IMR-90 (cell line): ENCODE data around the gene MBLAC2. TPM values are rescaled to one million over a fixed set of nuclear protein-coding genes. Genes with fewer than 3 reads are reported as not detected.
A peak's percentile ranks its signal among the peaks of the same experiment; 100 is the strongest.

Source experiments
- ATAC-seq: fragments of 200-7000 bp; cut with Tn5 transposase; 2 replicates; pipeline ENCODE4 v1.9.1; 2020; ENCODE audit warnings: low read depth, mild to moderate bottlenecking, moderate library complexity
- BruUV-seq: library from RNA; stranded (reverse); fragments of 400-500 nt; replicated peaks from 2 replicates; lab custom pipeline; 2021; lab: Mats Ljungman, UMichigan
- CTCF ChIA-PET: fragments of 300-600 bp; formaldehyde crosslinking; extraction: SDS; loops from one replicate; lab custom pipeline; 2021; ENCODE audit warnings: antibody characterized with exemption; lab: Yijun Ruan, JAX
- POLR2A ChIA-PET: fragments of 300-600 bp; sonication (Branson Sonifier 250); formaldehyde crosslinking; loops from one replicate; lab custom pipeline; 2022; ENCODE audit warnings: antibody characterized with exemption; ENCODE audit not compliant: unreplicated experiment; lab: Charles Lee
- DNase-seq: peaks from one replicate; pipeline ENCODE4 v3.0.0; 2013
- H2AFZ ChIP-seq: replicated peaks from 2 replicates; pipeline ENCODE3; 2013; ENCODE audit warnings: low read length, mild to moderate bottlenecking; ENCODE audit not compliant: poor library complexity
- H2AK5ac ChIP-seq: 2 replicates; pipeline ENCODE4 v1.6.1; 2013; ENCODE audit warnings: low read depth, low read length, inconsistent platforms
- H2AK9ac ChIP-seq: replicated peaks from 2 replicates; pipeline ENCODE3; 2013; ENCODE audit warnings: mild to moderate bottlenecking, low read depth, low read length, moderate library complexity; ENCODE audit not compliant: poor library complexity
- H2BK120ac ChIP-seq: 2 replicates; pipeline ENCODE4 v1.6.1; 2013; ENCODE audit warnings: low read depth, low read length, inconsistent platforms
- H2BK15ac ChIP-seq: 3 replicates; pipeline ENCODE4 v1.6.1; 2013; ENCODE audit warnings: low read depth, low read length, inconsistent platforms
- H2BK20ac ChIP-seq: 2 replicates; pipeline ENCODE4 v1.6.1; 2013; ENCODE audit warnings: low read depth, mild to moderate bottlenecking, inconsistent platforms, low read length, moderate library complexity
- H2BK5ac ChIP-seq: 2 replicates; pipeline ENCODE4 v1.6.1; 2013; ENCODE audit warnings: mild to moderate bottlenecking, low read depth, low read length, inconsistent platforms; ENCODE audit not compliant: poor library complexity, severe bottlenecking
- H3K14ac ChIP-seq: replicated peaks from 2 replicates; pipeline ENCODE4 v1.6.1; 2013; ENCODE audit warnings: low read depth, low read length, inconsistent platforms
- H3K18ac ChIP-seq: 2 replicates; pipeline ENCODE4 v1.6.1; 2013; ENCODE audit warnings: low read depth, low read length, control low read depth
- H3K23ac ChIP-seq: 2 replicates; pipeline ENCODE4 v1.6.1; 2013; ENCODE audit warnings: low read depth, low read length, inconsistent platforms
- H3K27ac ChIP-seq: 2 replicates; pipeline ENCODE4 v1.5.1; 2013; ENCODE audit warnings: mild to moderate bottlenecking, control low read depth, low read length; ENCODE audit not compliant: insufficient read depth
- H3K27me3 ChIP-seq: 2 replicates; pipeline ENCODE4 v1.6.1; 2013; ENCODE audit warnings: low read length; ENCODE audit not compliant: control insufficient read depth, insufficient read depth
- H3K36me3 ChIP-seq: 2 replicates; pipeline ENCODE4 v1.6.1; 2013; ENCODE audit warnings: low read length, mixed read lengths; ENCODE audit not compliant: control insufficient read depth, insufficient read depth
- H3K4ac ChIP-seq: 2 replicates; pipeline ENCODE4 v1.6.1; 2013; ENCODE audit warnings: low read depth, low read length, inconsistent platforms
- H3K4me1 ChIP-seq: 2 replicates; pipeline ENCODE4 v1.6.1; 2013; ENCODE audit warnings: low read length, mixed read lengths; ENCODE audit not compliant: control insufficient read depth, insufficient read depth
- H3K4me2 ChIP-seq: 2 replicates; pipeline ENCODE4 v1.6.1; 2013; ENCODE audit warnings: low read depth, mild to moderate bottlenecking, control low read depth, low read length, moderate library complexity
- H3K4me3 ChIP-seq: 2 replicates; pipeline ENCODE4 v1.5.1; 2013; ENCODE audit warnings: low read depth, mild to moderate bottlenecking, control low read depth, low read length, moderate library complexity; ENCODE audit not compliant: insufficient read depth
- H3K56ac ChIP-seq: 2 replicates; pipeline ENCODE4 v1.6.1; 2013; ENCODE audit warnings: low read length, inconsistent platforms; ENCODE audit not compliant: insufficient read depth; ENCODE audit errors: extremely low read depth
- H3K79me1 ChIP-seq, 2 experiments: 2 replicates each; pipeline ENCODE4 v1.6.1; 2013; ENCODE audit warnings: low read length in 2 of 2, inconsistent platforms in 1 of 2, low read depth in 1 of 2
- H3K9ac ChIP-seq: 2 replicates; pipeline ENCODE4 v1.6.1; 2013; ENCODE audit warnings: low read depth, low read length, control low read depth
- H3K9me1 ChIP-seq: 2 replicates; pipeline ENCODE4 v1.6.1; 2013; ENCODE audit warnings: low read length, inconsistent platforms; ENCODE audit not compliant: insufficient read depth
- H3K9me3 ChIP-seq: 2 replicates; pipeline ENCODE4 v1.6.1; 2013; ENCODE audit warnings: low read length; ENCODE audit not compliant: control insufficient read depth, insufficient read depth
- H4K20me1 ChIP-seq: 2 replicates; pipeline ENCODE4 v1.6.1; 2013; ENCODE audit warnings: low read length, inconsistent platforms; ENCODE audit not compliant: insufficient read depth
- H4K5ac ChIP-seq: 2 replicates; pipeline ENCODE4 v1.6.1; 2013; ENCODE audit warnings: mild to moderate bottlenecking, low read depth, low read length, control low read depth
- H4K8ac ChIP-seq, 2 experiments: 2 replicates each; pipeline ENCODE4 v1.6.1; 2013; ENCODE audit warnings: low read depth in 2 of 2, low read length in 2 of 2, control low read depth in 1 of 2, inconsistent platforms in 1 of 2
- H4K91ac ChIP-seq: 2 replicates; pipeline ENCODE4 v1.6.1; 2013; ENCODE audit warnings: low read depth, low read length, inconsistent platforms; ENCODE audit not compliant: insufficient read depth
- CHD1 ChIP-seq: IDR thresholded peaks from 2 replicates; pipeline ENCODE4 v1.6.1; 2012; ENCODE audit warnings: low read depth, low read length, improper control_type of control experiment
- CTCF ChIP-seq: conservative IDR thresholded peaks from 2 replicates; pipeline ENCODE4 v1.5.1; 2012; ENCODE audit warnings: mild to moderate bottlenecking, low read depth, low read length, improper control_type of control experiment
- FOS ChIP-seq: fragments of 150-350 bp; IDR thresholded peaks from 2 replicates; pipeline ENCODE4 v1.6.1; 2016; ENCODE audit warnings: low read depth, low read length
- MAFK ChIP-seq: IDR thresholded peaks from 2 replicates; pipeline ENCODE4 v1.6.1; 2012; ENCODE audit warnings: low read depth, low read length, improper control_type of control experiment
- WGBS, 2 experiments: methylation state at CpG; one replicate each; pipeline versions ENCODE4 v1.1.5 to v1.1.7; 2013; ENCODE audit warnings: missing lambda C conversion rate in 2 of 2; ENCODE audit not compliant: insufficient read length in 1 of 2; ENCODE audit errors: extremely low coverage in 2 of 2; 5-methylcytosine and 5-hydroxymethylcytosine counted together
- dilution Hi-C: fragments of 300-500 bp; cut with HindIII; formaldehyde crosslinking; loops from one replicate; pipeline ENCODE4 v1.14.3; 2018; ENCODE audit warnings: low sequenced_read_pairs; ENCODE audit not compliant: unreplicated experiment
- in situ Hi-C: fragments of 300-500 bp; cut with MboI; formaldehyde crosslinking; loops from 3 replicates; pipeline ENCODE4 v1.14.3; 2019; ENCODE audit warnings: low sequenced_read_pairs, inconsistent platforms, mixed read lengths
- intact Hi-C: fragments of 100-400 bp; cut with micrococcal nuclease; formaldehyde crosslinking; loops from 2 replicates; pipeline ENCODE4 v1.10.0; 2022
- polyA plus RNA-seq, 3 experiments: library from polyadenylated mRNA; depleted of rRNA; stranded (reverse); fragments of >200 nt; gene quantifications; 2 replicates each; pipeline ENCODE4 v1.2.3, GENCODE V29; 2012; ENCODE audit warnings: low replicate concordance in 1 of 3
- total RNA-seq: library from RNA; depleted of rRNA; stranded (reverse); fragments of >200 nt; gene quantifications from 2 replicates; pipeline ENCODE4 v1.2.3, GENCODE V29; 2012

Gene MBLAC2
- total and polyA plus RNA-seq, 2 of the 4 experiments (the other 2 are of a cell fraction), result 3.0 to 3.2 TPM

GRCh38 chr5:90472783-90473395 lies 1.7 kb downstream of the MBLAC2 start:
- intact Hi-C loops, result loop anchor here (5.0 kb wide), 1 partner anchor 66 kb away; the partner anchor contains the start of gene CETN3
- Histone ChIP-seq H3K18ac (no peak overlapping the region), H3K4ac (no peak overlapping the region), H3K4me1 (peaks cover 2% of the 10 kb centered on the region; the same call in 1 of the 2 replicates), H3K14ac (no peak overlapping the region; the same call in 1 of the 2 replicates), H3K56ac (no peak overlapping the region), H3K9me3 (no peaks in the 10 kb centered on the region), H4K8ac (no peak overlapping the region; a peak in 1 of 4 replicates), H3K27ac (no peak overlapping the region), H2AFZ (peak overlapping the region; percentile 96), H4K91ac (no peak overlapping the region), H3K23ac (peak overlapping the region; percentile 14; the same call in 1 of the 2 replicates), H4K20me1 (no peaks in the 10 kb centered on the region), H3K27me3 (no peaks in the 10 kb centered on the region), H2BK120ac (no peak overlapping the region), H3K79me1 (peaks cover 13 to 14% of the 10 kb centered on the region in 2 experiments), H2BK15ac (no peak overlapping the region), H4K5ac (no peak overlapping the region), H2BK20ac (no peak overlapping the region), H3K9me1 (0 out of 2 replicates have a peak, but pooled peaks cover 1% of the 10 kb centered on the region), H2BK5ac (no peak overlapping the region), H2AK5ac (no peak overlapping the region), H3K9ac (peak overlapping the region; percentile 59), H3K4me3 (peak overlapping the region; percentile 75), H3K36me3 (no peaks in the 10 kb centered on the region), H3K4me2 (peak overlapping the region; percentile 94), H2AK9ac (no peak overlapping the region)
- no peak for DNase-seq
- TF ChIP-seq CTCF (no peak), MAFK (peak; percentile 97), CHD1 (no peak), FOS (no peak)
- no CpG with 5 or more reads among the region's 9 CpGs for WGBS, 2 experiments
- CTCF ChIA-PET, result interaction anchor here (0.7 kb wide), 1 partner anchor 24 kb away, joined by 3 read pairs; no protein-coding TSS in a partner anchor
- ATAC-seq, result no peak
- POLR2A ChIA-PET, result no interaction called here
- in situ Hi-C loops, result no loop called here
- no TSS peak for BruUV-seq
- dilution Hi-C loops, result no loop called here
